ENCODE results near the gene TERT. TPM values are rescaled to one million over a fixed set of nuclear protein-coding genes. Genes with fewer than 3 reads are reported as not detected.
"Not testable (repeated sequence)": the region's sequence is repeated elsewhere in the genome, so short reads cannot be mapped to it uniquely, and the experiment has no call there.

The TERT gene
- total RNA-seq, 5 donors from 2014 or later (not counting 1 experiment from before 2014, with no cell fraction given): 0.09 to 0.70 (median 0.28) TPM

- H3K9me3 ChIP-seq; H3K36me3 Mint-ChIP-seq; H3K4me3 Mint-ChIP-seq; H3K27me3 Mint-ChIP-seq; CTCF ChIA-PET; H3K27ac ChIP-seq (ENCODE audit: low read length); H3K4me3 ChIP-seq (ENCODE audit: control insufficient read depth in 1 of 2, extremely low read depth in 1 of 2, low read length in 1 of 2); H3K9me3 Mint-ChIP-seq; POLR2A ChIA-PET; H3K27ac Mint-ChIP-seq; DNase-seq; H3K36me3 ChIP-seq (ENCODE audit: control insufficient read depth in 2 of 2, extremely low read depth in 1 of 2, insufficient read depth in 1 of 2, low read length in 1 of 2); ATAC-seq (replicated peaks in 1 of 4): not testable (repeated sequence)
- peaks cover 10 to 18% (median 15%) of the 10 kb centered on the region in 3 donors for H3K4me1 Mint-ChIP-seq
- Histone ChIP-seq H3K27me3 (replicated peaks in 1 of 2; ENCODE audit: control insufficient read depth in 2 of 2, extremely low read depth in 1 of 2, insufficient read depth in 2 of 2, low read length in 1 of 2) (peaks cover 0 to 16% of the 10 kb centered on the region in 2 experiments), H3K4me1 (ENCODE audit: control insufficient read depth in 1 of 2, extremely low read depth in 1 of 2, insufficient read depth in 2 of 2, low read length in 2 of 2) (peaks cover 0 to 16% of the 10 kb centered on the region in 2 experiments)
- no CpG with 5 or more reads among the region's 5 CpGs for WGBS (ENCODE audit: insufficient coverage)
These were observed 27.4 kb downstream of the TERT start for GRCh38 chr5:1267464-1267863.

GRCh38 chr5:1266791-1267190, 28.1 kb downstream of the TERT start:
- WGBS (ENCODE audit: insufficient coverage): 97% methylated on average over 6 of the region's 9 CpGs
- no peaks in the 10 kb centered on the region for H3K9me3 Mint-ChIP-seq
- ATAC-seq (replicated peaks in 1 of 4) (no peak), DNase-seq (no peak)
- Histone ChIP-seq H3K4me3 (ENCODE audit: control insufficient read depth in 1 of 2, extremely low read depth in 1 of 2, low read length in 1 of 2) (no peak overlapping the region), H3K4me1 (ENCODE audit: control insufficient read depth in 1 of 2, extremely low read depth in 1 of 2, insufficient read depth in 2 of 2, low read length in 2 of 2) (peaks cover 0 to 16% of the 10 kb centered on the region in 2 experiments), H3K27me3 (replicated peaks in 1 of 2; ENCODE audit: control insufficient read depth in 2 of 2, extremely low read depth in 1 of 2, insufficient read depth in 2 of 2, low read length in 1 of 2) (peaks cover 0 to 16% of the 10 kb centered on the region in 2 experiments), H3K9me3 (no peaks in the 10 kb centered on the region), H3K27ac (ENCODE audit: low read length) (no peak overlapping the region), H3K36me3 (ENCODE audit: control insufficient read depth in 2 of 2, extremely low read depth in 1 of 2, insufficient read depth in 1 of 2, low read length in 1 of 2) (no peaks in the 10 kb centered on the region)
- ChIA-PET CTCF (no interaction called here), POLR2A (no interaction called here)
- H3K36me3 Mint-ChIP-seq: no peaks in the 10 kb centered on the region
- H3K4me3 Mint-ChIP-seq: no peak overlapping the region
- no peaks in the 10 kb centered on the region for H3K27me3 Mint-ChIP-seq
- H3K27ac Mint-ChIP-seq: no peak overlapping the region
- H3K4me1 Mint-ChIP-seq: peaks cover 10 to 20% (median 15%) of the 10 kb centered on the region in 3 donors

GRCh38 chr5:1265461-1266455, 29.1 kb downstream of the TERT start:
- Mint-ChIP-seq H3K9me3 (no peaks in the 10 kb centered on the region), H3K4me3 (no peak overlapping the region), H3K27me3 (no peaks in the 10 kb centered on the region), H3K4me1 (peaks cover 10 to 20% (median 15%) of the 10 kb centered on the region in 3 donors), H3K36me3 (no peaks in the 10 kb centered on the region), H3K27ac (no peak overlapping the region)
- Histone ChIP-seq H3K4me3 (ENCODE audit: control insufficient read depth in 1 of 2, extremely low read depth in 1 of 2, low read length in 1 of 2) (no peak overlapping the region), H3K9me3 (no peaks in the 10 kb centered on the region), H3K27me3 (replicated peaks in 1 of 2; ENCODE audit: control insufficient read depth in 2 of 2, extremely low read depth in 1 of 2, insufficient read depth in 2 of 2, low read length in 1 of 2) (peaks cover 0 to 16% of the 10 kb centered on the region in 2 experiments), H3K4me1 (ENCODE audit: control insufficient read depth in 1 of 2, extremely low read depth in 1 of 2, insufficient read depth in 2 of 2, low read length in 2 of 2) (peaks cover 0 to 16% of the 10 kb centered on the region in 2 experiments), H3K36me3 (ENCODE audit: control insufficient read depth in 2 of 2, extremely low read depth in 1 of 2, insufficient read depth in 1 of 2, low read length in 1 of 2) (no peaks in the 10 kb centered on the region), H3K27ac (ENCODE audit: low read length) (no peak overlapping the region)
- 94% methylated on average over 36 of the region's 40 CpGs for WGBS (ENCODE audit: insufficient coverage)
- ChIA-PET CTCF (interaction anchor here in 1 of 2 donors (0.6 kb wide), 1 partner anchor 130 kb away, joined by 4 read pairs; no protein-coding TSS in a partner anchor), POLR2A (no interaction called here)
- no peak for DNase-seq
- ATAC-seq (replicated peaks in 1 of 4): no peak

- WGBS (ENCODE audit: insufficient coverage): 87% methylated on average over 15 of the region's 15 CpGs
- H3K4me1 ChIP-seq (ENCODE audit: control insufficient read depth in 1 of 2, extremely low read depth in 1 of 2, insufficient read depth in 2 of 2, low read length in 2 of 2): peaks cover 0 to 16% of the 10 kb centered on the region in 2 experiments
- H3K9me3 Mint-ChIP-seq: no peaks in the 10 kb centered on the region
- no peak overlapping the region for H3K4me3 Mint-ChIP-seq
- H3K4me3 ChIP-seq (ENCODE audit: control insufficient read depth in 1 of 2, extremely low read depth in 1 of 2, low read length in 1 of 2): no peak overlapping the region
- H3K4me1 Mint-ChIP-seq: peaks cover 10 to 20% (median 15%) of the 10 kb centered on the region in 3 donors
- CTCF ChIA-PET: no interaction called here
- no peak for ATAC-seq (replicated peaks in 1 of 4)
- H3K36me3 Mint-ChIP-seq: no peaks in the 10 kb centered on the region
- H3K36me3 ChIP-seq (ENCODE audit: control insufficient read depth in 2 of 2, extremely low read depth in 1 of 2, insufficient read depth in 1 of 2, low read length in 1 of 2): no peaks in the 10 kb centered on the region
- no peaks in the 10 kb centered on the region for H3K27me3 Mint-ChIP-seq
- DNase-seq: no peak
- H3K27ac Mint-ChIP-seq: no peak overlapping the region
- peaks cover 0 to 16% of the 10 kb centered on the region in 2 experiments for H3K27me3 ChIP-seq (replicated peaks in 1 of 2; ENCODE audit: control insufficient read depth in 2 of 2, extremely low read depth in 1 of 2, insufficient read depth in 2 of 2, low read length in 1 of 2)
- POLR2A ChIA-PET: no interaction called here
- H3K9me3 ChIP-seq: no peaks in the 10 kb centered on the region
- no peak overlapping the region for H3K27ac ChIP-seq (ENCODE audit: low read length)
These were observed 29.8 kb downstream of the TERT start for GRCh38 chr5:1265026-1265425.

- no peaks in the 10 kb centered on the region for H3K9me3 ChIP-seq
- peaks cover 0 to 18% of the 10 kb centered on the region in 2 experiments for H3K27me3 ChIP-seq (replicated peaks in 1 of 2; ENCODE audit: control insufficient read depth in 2 of 2, extremely low read depth in 1 of 2, insufficient read depth in 2 of 2, low read length in 1 of 2)
- H3K36me3 ChIP-seq (ENCODE audit: control insufficient read depth in 2 of 2, extremely low read depth in 1 of 2, insufficient read depth in 1 of 2, low read length in 1 of 2): no peaks in the 10 kb centered on the region
- no peak for ATAC-seq (replicated peaks in 1 of 4)
- 92% methylated on average over 15 of the region's 18 CpGs for WGBS (ENCODE audit: insufficient coverage)
- Mint-ChIP-seq H3K4me3 (no peak overlapping the region), H3K27ac (no peak overlapping the region), H3K36me3 (no peaks in the 10 kb centered on the region), H3K9me3 (no peaks in the 10 kb centered on the region), H3K27me3 (no peaks in the 10 kb centered on the region), H3K4me1 (peaks cover 10 to 18% (median 11%) of the 10 kb centered on the region in 3 donors)
- POLR2A ChIA-PET: no interaction called here
- H3K27ac ChIP-seq (ENCODE audit: low read length): no peak overlapping the region
- CTCF ChIA-PET: no interaction called here
- no peak for DNase-seq
- no peak overlapping the region for H3K4me3 ChIP-seq (ENCODE audit: control insufficient read depth in 1 of 2, extremely low read depth in 1 of 2, low read length in 1 of 2)
- peaks cover 0 to 12% of the 10 kb centered on the region in 2 experiments for H3K4me1 ChIP-seq (ENCODE audit: control insufficient read depth in 1 of 2, extremely low read depth in 1 of 2, insufficient read depth in 2 of 2, low read length in 2 of 2)
These were observed 30.7 kb downstream of the TERT start for GRCh38 chr5:1264211-1264610.

GRCh38 chr5:1262381-1262780, 32.5 kb downstream of the TERT start:
- H3K4me1 Mint-ChIP-seq: peaks cover 0 to 7% (median 0%) of the 10 kb centered on the region in 3 donors
- POLR2A ChIA-PET: no interaction called here

More at GRCh38 chr5:1262381-1262780, 32.5 kb downstream of the TERT start:
- no peak overlapping the region for H3K27ac Mint-ChIP-seq
- CTCF ChIA-PET: no interaction called here
- no peaks in the 10 kb centered on the region for H3K36me3 Mint-ChIP-seq
- no peak overlapping the region for H3K27ac ChIP-seq (ENCODE audit: low read length)
- H3K27me3 ChIP-seq (replicated peaks in 1 of 2; ENCODE audit: control insufficient read depth in 2 of 2, extremely low read depth in 1 of 2, insufficient read depth in 2 of 2, low read length in 1 of 2): peaks cover 0 to 18% of the 10 kb centered on the region in 2 experiments
- no peaks in the 10 kb centered on the region for H3K9me3 ChIP-seq
- ATAC-seq (replicated peaks in 1 of 4) (no peak), DNase-seq (no peak)
- no peaks in the 10 kb centered on the region for H3K4me1 ChIP-seq (ENCODE audit: control insufficient read depth in 1 of 2, extremely low read depth in 1 of 2, insufficient read depth in 2 of 2, low read length in 2 of 2)
- 50% methylated on average over 1 of the region's 1 CpG for WGBS (ENCODE audit: insufficient coverage)
- H3K9me3 Mint-ChIP-seq: no peaks in the 10 kb centered on the region
- H3K4me3 Mint-ChIP-seq: no peak overlapping the region
- H3K4me3 ChIP-seq (ENCODE audit: control insufficient read depth in 1 of 2, extremely low read depth in 1 of 2, low read length in 1 of 2): no peak overlapping the region
- H3K36me3 ChIP-seq (ENCODE audit: control insufficient read depth in 2 of 2, extremely low read depth in 1 of 2, insufficient read depth in 1 of 2, low read length in 1 of 2): no peaks in the 10 kb centered on the region
- peaks cover 0 to 2% of the 10 kb centered on the region in 2 donors for H3K27me3 Mint-ChIP-seq
